ENCODE results near the gene SLC27A5.
"Not testable (repeated sequence)": the region's sequence is repeated elsewhere in the genome, so short reads cannot be mapped to it uniquely, and the experiment has no call there.

DNA sequence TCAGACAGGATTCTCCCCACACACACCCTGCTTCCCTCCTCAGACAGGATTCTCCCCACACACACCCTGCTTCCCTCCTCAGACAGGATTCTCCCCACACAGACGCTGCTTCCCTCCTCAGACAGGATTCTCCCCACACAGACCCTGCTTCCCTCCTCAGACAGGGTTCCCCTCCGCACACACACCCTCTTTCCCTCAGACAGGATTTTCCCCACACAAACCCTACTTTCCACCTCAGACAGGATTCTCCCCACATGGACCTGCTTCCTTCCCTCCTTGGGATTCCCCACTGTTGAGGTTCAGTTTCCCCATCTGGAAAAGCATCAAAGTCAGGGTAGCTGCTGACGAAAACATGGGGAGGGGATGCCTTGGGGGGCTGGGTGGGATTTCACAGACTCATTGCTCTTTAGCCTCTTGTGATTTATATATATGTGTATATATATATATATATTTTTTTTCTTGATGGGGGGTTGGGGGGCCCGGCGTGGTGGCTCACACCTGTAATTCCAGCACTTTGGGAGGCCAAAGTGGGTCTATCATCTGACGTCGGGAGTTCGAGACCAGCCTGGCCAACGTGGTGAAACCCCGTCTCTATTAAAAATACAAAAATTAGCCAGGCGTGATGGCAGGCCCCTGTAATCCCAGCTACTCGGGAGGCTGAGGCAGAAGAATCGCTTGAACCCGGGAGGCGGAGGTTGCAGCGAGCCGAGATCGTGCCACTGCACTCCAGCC lies 31.0 kb upstream of the SLC27A5 start:
- TF ChIP-seq CTCF (tag by site-specific recombination; IDR thresholded peaks at IDR 0.05); ZNF274 (IDR thresholded peaks at IDR 0.05; ENCODE audit: low read length); ZNF274 (tag by site-specific recombination; IDR thresholded peaks at IDR 0.05; ENCODE audit: borderline replicate concordance); SALL2 (tag by site-specific recombination; IDR thresholded peaks at IDR 0.05; ENCODE audit: borderline replicate concordance); SP2 (tag by site-specific recombination; IDR thresholded peaks at IDR 0.05); ZNF600 (tag by site-specific recombination; IDR thresholded peaks at IDR 0.05); ZNF391 (tag by site-specific recombination; IDR thresholded peaks at IDR 0.05; ENCODE audit: borderline replicate concordance, low read depth); ZNF747 (tag by site-specific recombination; IDR thresholded peaks at IDR 0.05): not testable (repeated sequence)
- TF ChIP-seq, protein P1, sequence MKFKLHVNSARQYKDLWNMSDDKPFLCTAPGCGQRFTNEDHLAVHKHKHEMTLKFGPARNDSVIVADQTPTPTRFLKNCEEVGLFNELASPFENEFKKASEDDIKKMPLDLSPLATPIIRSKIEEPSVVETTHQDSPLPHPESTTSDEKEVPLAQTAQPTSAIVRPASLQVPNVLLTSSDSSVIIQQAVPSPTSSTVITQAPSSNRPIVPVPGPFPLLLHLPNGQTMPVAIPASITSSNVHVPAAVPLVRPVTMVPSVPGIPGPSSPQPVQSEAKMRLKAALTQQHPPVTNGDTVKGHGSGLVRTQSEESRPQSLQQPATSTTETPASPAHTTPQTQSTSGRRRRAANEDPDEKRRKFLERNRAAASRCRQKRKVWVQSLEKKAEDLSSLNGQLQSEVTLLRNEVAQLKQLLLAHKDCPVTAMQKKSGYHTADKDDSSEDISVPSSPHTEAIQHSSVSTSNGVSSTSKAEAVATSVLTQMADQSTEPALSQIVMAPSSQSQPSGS (tag by site-specific recombination; IDR thresholded peaks at IDR 0.05; ENCODE audit: low read depth): not testable (repeated sequence)
- TF ChIP-seq, protein P2, sequence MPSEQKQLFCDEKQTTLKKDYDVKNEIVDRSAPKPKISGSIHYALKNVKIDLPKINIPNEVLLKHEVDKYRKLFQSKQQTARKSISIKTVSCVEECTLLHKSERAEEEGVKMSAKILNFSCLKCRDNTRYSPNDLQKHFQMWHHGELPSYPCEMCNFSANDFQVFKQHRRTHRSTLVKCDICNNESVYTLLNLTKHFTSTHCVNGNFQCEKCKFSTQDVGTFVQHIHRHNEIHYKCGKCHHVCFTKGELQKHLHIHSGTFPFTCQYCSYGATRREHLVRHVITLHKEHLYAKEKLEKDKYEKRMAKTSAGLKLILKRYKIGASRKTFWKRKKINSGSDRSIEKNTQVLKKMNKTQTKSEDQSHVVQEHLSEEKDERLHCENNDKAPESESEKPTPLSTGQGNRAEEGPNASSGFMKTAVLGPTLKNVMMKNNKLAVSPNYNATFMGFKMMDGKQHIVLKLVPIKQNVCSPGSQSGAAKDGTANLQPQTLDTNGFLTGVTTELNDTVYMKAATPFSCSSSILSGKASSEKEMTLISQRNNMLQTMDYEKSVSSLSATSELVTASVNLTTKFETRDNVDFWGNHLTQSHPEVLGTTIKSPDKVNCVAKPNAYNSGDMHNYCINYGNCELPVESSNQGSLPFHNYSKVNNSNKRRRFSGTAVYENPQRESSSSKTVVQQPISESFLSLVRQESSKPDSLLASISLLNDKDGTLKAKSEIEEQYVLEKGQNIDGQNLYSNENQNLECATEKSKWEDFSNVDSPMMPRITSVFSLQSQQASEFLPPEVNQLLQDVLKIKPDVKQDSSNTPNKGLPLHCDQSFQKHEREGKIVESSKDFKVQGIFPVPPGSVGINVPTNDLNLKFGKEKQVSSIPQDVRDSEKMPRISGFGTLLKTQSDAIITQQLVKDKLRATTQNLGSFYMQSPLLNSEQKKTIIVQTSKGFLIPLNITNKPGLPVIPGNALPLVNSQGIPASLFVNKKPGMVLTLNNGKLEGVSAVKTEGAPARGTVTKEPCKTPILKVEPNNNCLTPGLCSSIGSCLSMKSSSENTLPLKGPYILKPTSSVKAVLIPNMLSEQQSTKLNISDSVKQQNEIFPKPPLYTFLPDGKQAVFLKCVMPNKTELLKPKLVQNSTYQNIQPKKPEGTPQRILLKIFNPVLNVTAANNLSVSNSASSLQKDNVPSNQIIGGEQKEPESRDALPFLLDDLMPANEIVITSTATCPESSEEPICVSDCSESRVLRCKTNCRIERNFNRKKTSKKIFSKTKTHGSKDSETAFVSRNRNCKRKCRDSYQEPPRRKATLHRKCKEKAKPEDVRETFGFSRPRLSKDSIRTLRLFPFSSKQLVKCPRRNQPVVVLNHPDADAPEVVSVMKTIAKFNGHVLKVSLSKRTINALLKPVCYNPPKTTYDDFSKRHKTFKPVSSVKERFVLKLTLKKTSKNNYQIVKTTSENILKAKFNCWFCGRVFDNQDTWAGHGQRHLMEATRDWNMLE (tag by site-specific recombination; conservative IDR thresholded peaks at IDR 0.05; ENCODE audit: low read depth): not testable (repeated sequence)
